GM12891 (cell line): ENCODE results near the gene CCR7.

ENCODE experiments used
- POLR2A ChIP-seq: IDR thresholded peaks from 2 replicates; pipeline ENCODE4 v1.6.1; 2011; ENCODE audit warnings: low read depth, low read length, control low read depth
- POLR2AphosphoS5 ChIP-seq: IDR thresholded peaks from 2 replicates; pipeline ENCODE4 v1.6.1; 2011; ENCODE audit warnings: low read depth, low read length, control low read depth

DNA sequence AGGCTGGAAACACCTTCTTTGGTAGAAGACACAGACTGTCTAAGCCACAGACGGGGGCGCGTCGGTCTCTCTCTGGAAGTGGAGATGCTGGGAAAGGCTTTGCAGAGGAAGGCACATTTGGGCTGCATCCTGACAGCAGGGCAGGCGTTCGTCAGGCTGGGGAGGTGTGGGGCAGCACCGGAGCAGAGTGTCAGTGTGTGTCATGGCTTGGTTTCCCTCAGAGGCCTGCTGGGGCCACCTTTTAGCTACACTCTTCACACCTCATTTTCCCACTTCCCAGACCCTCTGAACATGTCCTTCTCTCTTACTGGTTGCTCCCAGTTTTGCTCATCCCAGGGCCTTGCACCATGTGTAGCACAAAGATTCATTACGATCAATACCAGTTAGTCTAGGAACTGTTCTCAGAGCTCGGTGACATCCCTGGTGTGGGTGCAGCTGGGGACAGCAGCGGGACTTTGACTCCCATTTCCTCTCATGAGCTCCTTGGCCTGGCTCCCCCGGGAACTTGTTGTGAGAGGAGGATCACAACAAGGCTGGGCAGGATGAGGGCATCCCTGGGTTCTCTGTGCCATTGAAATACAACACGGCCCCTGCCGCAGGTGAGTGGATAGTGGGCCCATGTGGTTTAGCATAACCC, 49.3 kb upstream of the CCR7 start:
- TF ChIP-seq POLR2A, result no peak
- TF ChIP-seq POLR2AphosphoS5, result no peak
